Osteoblast (primary cell): ENCODE measurements around the gene EFHD2. TPM values are rescaled to one million over a fixed set of nuclear protein-coding genes. Genes with fewer than 3 reads are reported as not detected.
A peak's percentile ranks its signal among the peaks of the same experiment; 100 is the strongest.
"Not testable (repeated sequence)": the region's sequence is repeated elsewhere in the genome, so short reads cannot be mapped to it uniquely, and the experiment has no call there.

Source experiments
- DNase-seq: peaks from one replicate; pipeline ENCODE4 v3.0.0; 2011; ENCODE audit warnings: low spot score, mixed read lengths; ENCODE audit not compliant: insufficient read length; ENCODE audit errors: missing footprints
- H2AFZ ChIP-seq: 2 replicates; pipeline ENCODE4 v1.6.0; 2011; ENCODE audit warnings: mild to moderate bottlenecking, low read length
- H3K27ac ChIP-seq: 2 replicates; pipeline ENCODE4 v1.5.1; 2011; ENCODE audit warnings: mild to moderate bottlenecking, low read depth, low read length, moderate library complexity
- H3K27me3 ChIP-seq: 2 replicates; pipeline ENCODE4 v1.6.0; 2012; ENCODE audit warnings: mild to moderate bottlenecking, control low read depth, inconsistent platforms, low read length, moderate library complexity; ENCODE audit not compliant: insufficient read depth
- H3K36me3 ChIP-seq: 2 replicates; pipeline ENCODE4 v1.5.1; 2011; ENCODE audit warnings: mild to moderate bottlenecking, low read length, control low read depth, moderate library complexity; ENCODE audit not compliant: insufficient read depth
- H3K4me1 ChIP-seq: 2 replicates; pipeline ENCODE4 v1.5.1; 2011; ENCODE audit warnings: mild to moderate bottlenecking, low read length, control low read depth, moderate library complexity; ENCODE audit not compliant: insufficient read depth
- H3K4me2 ChIP-seq: 2 replicates; pipeline ENCODE4 v1.6.0; 2011; ENCODE audit warnings: mild to moderate bottlenecking, low read length; ENCODE audit not compliant: insufficient read depth
- H3K4me3 ChIP-seq: fragments of 200-600 bp; sonication (generic); 3 replicates; pipeline ENCODE4 v1.5.1; 2012; ENCODE audit warnings: mild to moderate bottlenecking, low read length, inconsistent platforms; ENCODE audit not compliant: insufficient read depth
- H3K79me2 ChIP-seq: 2 replicates; pipeline ENCODE4 v1.6.0; 2012; ENCODE audit warnings: mild to moderate bottlenecking, low read length, control low read depth, inconsistent platforms; ENCODE audit not compliant: insufficient read depth
- H3K9me3 ChIP-seq: 2 replicates; pipeline ENCODE4 v1.5.1; 2011; ENCODE audit warnings: low read depth, low read length, control low read depth
- H4K20me1 ChIP-seq: 2 replicates; pipeline ENCODE4 v1.6.0; 2012; ENCODE audit warnings: mild to moderate bottlenecking, low read length, control low read depth; ENCODE audit not compliant: insufficient read depth
- CTCF ChIP-seq: IDR thresholded peaks from 2 replicates; pipeline ENCODE4 v1.5.1; 2011; ENCODE audit warnings: mild to moderate bottlenecking, low read depth, low read length, moderate library complexity; ENCODE audit errors: extremely low read depth
- total RNA-seq: library from RNA; depleted of rRNA; stranded (reverse); fragments of >200 nt; gene quantifications from 2 replicates; pipeline ENCODE4 v1.2.3, GENCODE V29; 2012

EFHD2 gene
- total RNA-seq, 1 donor: 35.8 TPM

- Histone ChIP-seq H2AFZ (no peak overlapping the region), H3K27me3 (no peaks in the 10 kb centered on the region), H3K27ac (peak overlapping the region; percentile 60), H4K20me1 (peaks cover 3% of the 10 kb centered on the region), H3K9me3 (no peaks in the 10 kb centered on the region), H3K4me1 (peaks cover 18% of the 10 kb centered on the region), H3K4me3 (no peak overlapping the region), H3K79me2 (no peaks in the 10 kb centered on the region), H3K36me3 (peaks cover 15% of the 10 kb centered on the region), H3K4me2 (no peak overlapping the region)
- TF ChIP-seq CTCF: no peak
- DNase-seq: peak; percentile 60
Observed at GRCh38 chr1:15432324-15432723, 22.6 kb downstream of the EFHD2 start.

- peaks cover 3% of the 10 kb centered on the region for H4K20me1 ChIP-seq
- H3K4me1 ChIP-seq: peaks cover 18% of the 10 kb centered on the region
- H3K79me2 ChIP-seq: no peaks in the 10 kb centered on the region
- no peaks in the 10 kb centered on the region for H3K27me3 ChIP-seq
- peaks cover 12% of the 10 kb centered on the region for H3K36me3 ChIP-seq
- H3K4me3 ChIP-seq: no peak overlapping the region
- peak overlapping the region; percentile 60 for H3K27ac ChIP-seq
- DNase-seq: peak; percentile 68
- no peak overlapping the region for H3K4me2 ChIP-seq
- TF ChIP-seq CTCF: no peak
- H2AFZ ChIP-seq: no peak overlapping the region
- no peaks in the 10 kb centered on the region for H3K9me3 ChIP-seq
Observed at GRCh38 chr1:15433471-15433870, 23.8 kb downstream of the EFHD2 start.

GRCh38 chr1:15434739-15435138, 25.1 kb downstream of the EFHD2 start:
- H3K9me3 ChIP-seq, H3K27ac ChIP-seq, H3K4me3 ChIP-seq, H2AFZ ChIP-seq, H4K20me1 ChIP-seq, H3K79me2 ChIP-seq, H3K27me3 ChIP-seq, H3K4me2 ChIP-seq: not testable (repeated sequence)
- Histone ChIP-seq H3K4me1 (peaks cover 14% of the 10 kb centered on the region), H3K36me3 (peaks cover 12% of the 10 kb centered on the region)
- DNase-seq: peak; percentile 80

GRCh38 chr1:15435239-15436077, 25.8 kb downstream of the EFHD2 start:
- Histone ChIP-seq H4K20me1 (no peaks in the 10 kb centered on the region), H3K36me3 (peaks cover 9% of the 10 kb centered on the region), H3K4me1 (peaks cover 9% of the 10 kb centered on the region), H2AFZ (no peak overlapping the region), H3K27ac (no peak overlapping the region), H3K4me2 (no peak overlapping the region), H3K27me3 (no peaks in the 10 kb centered on the region), H3K79me2 (no peaks in the 10 kb centered on the region), H3K4me3 (no peak overlapping the region), H3K9me3 (no peaks in the 10 kb centered on the region)
- TF ChIP-seq CTCF: no peak
- peak; percentile 65 for DNase-seq
